Measurements from ENCODE around the gene SGMS1. TPM values are rescaled to one million over a fixed set of nuclear protein-coding genes. Genes with fewer than 3 reads are reported as not detected.
"Not testable (repeated sequence)": the region's sequence is repeated elsewhere in the genome, so short reads cannot be mapped to it uniquely, and the experiment has no call there.

The SGMS1 gene
- total and polyA plus RNA-seq, 10 donors: 5.9 to 84.3 (median 34.6) TPM

GRCh38 chr10:50358925-50359687, 264.6 kb downstream of the SGMS1 start:
- TF ChIP-seq, protein P1, sequence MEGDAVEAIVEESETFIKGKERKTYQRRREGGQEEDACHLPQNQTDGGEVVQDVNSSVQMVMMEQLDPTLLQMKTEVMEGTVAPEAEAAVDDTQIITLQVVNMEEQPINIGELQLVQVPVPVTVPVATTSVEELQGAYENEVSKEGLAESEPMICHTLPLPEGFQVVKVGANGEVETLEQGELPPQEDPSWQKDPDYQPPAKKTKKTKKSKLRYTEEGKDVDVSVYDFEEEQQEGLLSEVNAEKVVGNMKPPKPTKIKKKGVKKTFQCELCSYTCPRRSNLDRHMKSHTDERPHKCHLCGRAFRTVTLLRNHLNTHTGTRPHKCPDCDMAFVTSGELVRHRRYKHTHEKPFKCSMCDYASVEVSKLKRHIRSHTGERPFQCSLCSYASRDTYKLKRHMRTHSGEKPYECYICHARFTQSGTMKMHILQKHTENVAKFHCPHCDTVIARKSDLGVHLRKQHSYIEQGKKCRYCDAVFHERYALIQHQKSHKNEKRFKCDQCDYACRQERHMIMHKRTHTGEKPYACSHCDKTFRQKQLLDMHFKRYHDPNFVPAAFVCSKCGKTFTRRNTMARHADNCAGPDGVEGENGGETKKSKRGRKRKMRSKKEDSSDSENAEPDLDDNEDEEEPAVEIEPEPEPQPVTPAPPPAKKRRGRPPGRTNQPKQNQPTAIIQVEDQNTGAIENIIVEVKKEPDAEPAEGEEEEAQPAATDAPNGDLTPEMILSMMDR (IDR thresholded peaks at IDR 0.05 in 8 of 11, conservative IDR thresholded peaks at IDR 0.05 in 3 of 11): no peak
- TF ChIP-seq POLR2AphosphoS5 (IDR thresholded peaks at IDR 0.05) (no peak), POLR2A (IDR thresholded peaks at IDR 0.05) (no peak)
- H3K27ac ChIP-seq: no peak overlapping the region
- H3K4me1 ChIP-seq: peaks cover 0 to 24% (median 8%) of the 10 kb centered on the region in 6 donors
- WGBS, 5 donors: 86 to 95% (median 91%) methylated on average over 1 of the region's 1 CpG
- no peak for DNase-seq
- intact Hi-C loops (cut with DNase I; ENCODE audit: low total_unique reads): no loop called here
- H3K4me3 ChIP-seq: no peak overlapping the region
- no peaks in the 10 kb centered on the region for H3K27me3 ChIP-seq (replicated peaks in 1 of 7)
- H3K36me3 ChIP-seq: peaks cover 0 to 9% (median 0%) of the 10 kb centered on the region in 6 donors
- H3K9me3 ChIP-seq: peaks cover 0 to 18% (median 0%) of the 10 kb centered on the region in 8 donors

DNA sequence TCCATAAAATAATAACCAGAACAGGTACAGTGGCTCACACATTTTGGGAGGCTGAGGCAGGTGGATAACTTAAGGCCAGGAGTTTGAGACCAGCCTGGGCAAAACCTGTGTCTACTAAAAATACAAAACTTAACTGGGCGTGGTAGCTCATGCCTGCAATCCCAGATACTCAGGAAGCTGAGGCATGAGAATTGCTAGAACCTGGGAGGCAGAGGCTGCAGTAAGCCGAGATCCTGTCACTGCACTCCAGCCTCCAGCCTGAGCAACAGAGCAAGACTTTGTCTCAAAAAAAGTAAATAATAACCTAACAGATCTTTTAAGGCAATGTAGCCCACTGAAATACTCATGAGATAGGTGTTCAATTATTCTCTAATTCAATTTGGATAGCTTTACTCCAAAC, 265.3 kb downstream of the SGMS1 start:
- Histone ChIP-seq H3K27me3 (replicated peaks in 1 of 7) (no peaks in the 10 kb centered on the region), H3K36me3 (peaks cover 0 to 9% (median 0%) of the 10 kb centered on the region in 6 donors), H3K4me1 (peaks cover 0 to 23% (median 8%) of the 10 kb centered on the region in 6 donors), H3K27ac (no peak overlapping the region), H3K9me3 (peaks cover 0 to 18% (median 0%) of the 10 kb centered on the region in 8 donors), H3K4me3 (no peak overlapping the region)
- intact Hi-C loops (cut with DNase I; ENCODE audit: low total_unique reads): no loop called here
- no peak for DNase-seq
- 76 to 96% (median 85%) methylated on average over 2 of the region's 2 CpGs for whole genome bisulfite sequencing, 5 donors
- TF ChIP-seq POLR2A (IDR thresholded peaks at IDR 0.05) (no peak), POLR2AphosphoS5 (IDR thresholded peaks at IDR 0.05) (no peak)
- TF ChIP-seq, protein P1 (IDR thresholded peaks at IDR 0.05 in 8 of 11, conservative IDR thresholded peaks at IDR 0.05 in 3 of 11): no peak

DNA sequence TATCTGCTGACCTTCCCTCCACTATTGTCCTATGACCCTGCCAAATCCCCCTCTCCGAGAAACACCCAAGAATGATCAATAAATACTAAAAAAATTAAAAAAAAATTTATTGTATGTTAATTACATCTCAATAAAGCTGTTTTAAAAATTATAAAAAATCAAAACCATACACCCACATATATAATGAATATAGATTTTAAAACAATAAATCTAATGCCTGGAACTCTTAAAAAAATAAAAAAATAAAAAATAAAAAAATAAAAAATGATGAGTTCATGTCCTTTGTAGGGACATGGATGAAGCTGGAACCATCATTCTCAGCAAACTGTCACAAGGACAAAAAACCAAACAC, 267.3 kb downstream of the SGMS1 start:
- WGBS, 5 donors: 56 to 100% (median 72%) methylated on average over 1 of the region's 1 CpG
- peaks cover 0 to 13% (median 0%) of the 10 kb centered on the region in 8 donors for H3K9me3 ChIP-seq
- H3K4me3 ChIP-seq; H3K27me3 ChIP-seq (replicated peaks in 1 of 7); intact Hi-C loops (cut with DNase I; ENCODE audit: low total_unique reads); H3K27ac ChIP-seq; DNase-seq: not testable (repeated sequence)
- H3K4me1 ChIP-seq: peaks cover 0 to 10% (median under 1%) of the 10 kb centered on the region in 6 donors
- peaks cover 0 to 15% (median 0%) of the 10 kb centered on the region in 6 donors for H3K36me3 ChIP-seq

DNA sequence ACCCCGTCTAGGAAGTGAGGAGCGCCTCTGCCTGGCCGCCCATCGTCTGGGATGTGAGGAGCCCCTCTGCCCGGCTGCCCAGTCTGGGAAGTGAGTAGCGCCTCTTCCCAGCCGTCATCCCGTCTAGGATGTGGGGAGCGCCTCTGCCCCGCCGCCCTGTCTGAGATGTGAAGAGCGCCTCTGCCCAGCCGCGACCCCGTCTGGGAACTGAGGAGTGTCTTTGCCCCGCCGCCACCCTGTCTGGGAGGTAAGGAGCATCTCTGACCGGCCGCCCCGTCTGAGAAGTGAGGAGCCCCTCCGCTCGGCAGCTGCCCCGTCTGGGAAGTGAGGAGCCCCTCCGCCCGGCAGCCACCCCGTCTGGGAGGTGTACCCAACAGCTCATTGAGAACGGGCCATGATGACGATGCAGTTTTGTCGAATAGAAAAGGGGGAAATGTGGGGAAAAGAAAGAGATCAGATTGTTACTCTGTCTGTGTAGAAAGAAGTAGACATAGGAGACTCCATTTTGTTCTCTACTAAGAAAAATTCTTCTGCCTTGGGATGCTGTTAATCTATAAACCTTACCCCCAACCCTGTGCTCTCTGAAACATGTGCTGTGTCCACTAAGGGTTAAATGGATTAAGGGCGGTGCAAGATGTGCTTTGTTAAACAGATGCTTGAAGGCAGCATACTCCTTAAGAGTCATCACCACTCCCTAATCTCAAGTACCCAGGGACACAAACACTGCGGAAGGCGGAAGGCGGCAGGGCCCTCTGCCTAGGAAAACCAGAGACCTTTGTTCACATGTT, 267.9 kb downstream of the SGMS1 start:
- intact Hi-C loops (cut with DNase I; ENCODE audit: low total_unique reads); H3K27me3 ChIP-seq (replicated peaks in 1 of 7); H3K4me1 ChIP-seq; H3K27ac ChIP-seq; H3K4me3 ChIP-seq; DNase-seq; H3K9me3 ChIP-seq: not testable (repeated sequence)
- H3K36me3 ChIP-seq: peaks cover 0 to 16% (median 0%) of the 10 kb centered on the region in 6 donors
- 88 to 96% (median 93%) methylated on average over 15 to 33 of the region's 33 CpGs for WGBS, 5 donors
